Mesendoderm (in vitro differentiated cells): Measurements from ENCODE around the gene ADCY3.

Source experiments
- DNase-seq: peaks from one replicate; pipeline ENCODE4 v3.0.0; 2013
- H2AK5ac ChIP-seq: 2 replicates; pipeline ENCODE4 v1.6.1; 2013; ENCODE audit warnings: low read length, inconsistent platforms
- H2BK120ac ChIP-seq: 2 replicates; pipeline ENCODE4 v1.6.1; 2013; ENCODE audit warnings: low read depth, mild to moderate bottlenecking, low read length, moderate library complexity, mixed read lengths
- H2BK15ac ChIP-seq: replicated peaks from 2 replicates; pipeline ENCODE4 v1.6.1; 2013; ENCODE audit warnings: low read depth, mild to moderate bottlenecking, moderate library complexity
- H2BK5ac ChIP-seq: 2 replicates; pipeline ENCODE4 v1.6.1; 2013; ENCODE audit warnings: low read length, inconsistent platforms
- H3K18ac ChIP-seq: 2 replicates; pipeline ENCODE4 v1.6.1; 2013; ENCODE audit warnings: mild to moderate bottlenecking, low read length, mixed read lengths
- H3K23ac ChIP-seq: one replicate; pipeline ENCODE4 v1.6.1; 2013; ENCODE audit warnings: low read length
- H3K27ac ChIP-seq: 2 replicates; pipeline ENCODE4 v1.5.1; 2013; ENCODE audit warnings: low read depth, mild to moderate bottlenecking, inconsistent platforms, low read length, moderate library complexity
- H3K27me3 ChIP-seq: 2 replicates; pipeline ENCODE4 v1.6.1; 2013; ENCODE audit warnings: low read length, control low read depth, mild to moderate bottlenecking, inconsistent platforms; ENCODE audit not compliant: insufficient read depth, poor library complexity
- H3K36me3 ChIP-seq: 2 replicates; pipeline ENCODE4 v1.6.1; 2013; ENCODE audit warnings: low read length, inconsistent platforms; ENCODE audit not compliant: control insufficient read depth, insufficient read depth
- H3K4ac ChIP-seq: one replicate; pipeline ENCODE4 v1.6.1; 2013; ENCODE audit warnings: low read depth, mild to moderate bottlenecking, low read length, moderate library complexity
- H3K4me1 ChIP-seq: 2 replicates; pipeline ENCODE4 v1.6.1; 2013; ENCODE audit warnings: low read depth, low read length, inconsistent platforms; ENCODE audit not compliant: control insufficient read depth
- H3K4me2 ChIP-seq: 2 replicates; pipeline ENCODE4 v1.6.1; 2013; ENCODE audit warnings: low read length
- H3K4me3 ChIP-seq: 2 replicates; pipeline ENCODE4 v1.5.1; 2013; ENCODE audit warnings: mild to moderate bottlenecking, low read length
- H3K56ac ChIP-seq: one replicate; pipeline ENCODE4 v1.6.1; 2013; ENCODE audit warnings: low read length
- H3K79me1 ChIP-seq: 2 replicates; pipeline ENCODE4 v1.6.1; 2013; ENCODE audit warnings: low read length, inconsistent platforms
- H3K79me2 ChIP-seq: 2 replicates; pipeline ENCODE4 v1.6.1; 2013; ENCODE audit warnings: mild to moderate bottlenecking, low read length; ENCODE audit not compliant: control insufficient read depth, insufficient read depth
- H3K9ac ChIP-seq: 2 replicates; pipeline ENCODE4 v1.6.1; 2013; ENCODE audit warnings: low read length, inconsistent platforms
- H4K5ac ChIP-seq: one replicate; pipeline ENCODE4 v1.6.1; 2013; ENCODE audit warnings: low read length
- H4K8ac ChIP-seq: one replicate; pipeline ENCODE4 v1.6.1; 2013; ENCODE audit warnings: low read depth, mild to moderate bottlenecking, control low read depth, low read length, moderate library complexity
- WGBS: extraction: QIAGEN DNeasy Blood & Tissue Kit; methylation state at CpG from one replicate; pipeline ENCODE4 v1.1.7; 2013; ENCODE audit warnings: low lambda C conversion rate, missing lambda C conversion rate; ENCODE audit not compliant: insufficient coverage; ENCODE audit errors: extremely low coverage; 5-methylcytosine and 5-hydroxymethylcytosine counted together

The ADCY3 gene

GRCh38 chr2:24832073-24832461 is 88.0 kb downstream of the ADCY3 start:
- H3K56ac ChIP-seq: no peak overlapping the region
- no peak overlapping the region for H3K4ac ChIP-seq
- no peaks in the 10 kb centered on the region for H3K36me3 ChIP-seq
- no peaks in the 10 kb centered on the region for H3K79me1 ChIP-seq
- no peaks in the 10 kb centered on the region for H3K27me3 ChIP-seq
- no peak overlapping the region for H3K18ac ChIP-seq
- no peak overlapping the region for H3K4me3 ChIP-seq
- no peaks in the 10 kb centered on the region for H3K79me2 ChIP-seq
- H2AK5ac ChIP-seq: no peak overlapping the region
- H2BK5ac ChIP-seq: no peak overlapping the region
- H3K4me2 ChIP-seq: no peak overlapping the region
- no peak overlapping the region for H3K9ac ChIP-seq
- WGBS: no CpG with 5 or more reads among the region's 14 CpGs
- H3K4me1 ChIP-seq: no peaks in the 10 kb centered on the region
- H3K27ac ChIP-seq: no peak overlapping the region
- DNase-seq: no peak
- no peak overlapping the region for H3K23ac ChIP-seq
- no peak overlapping the region for H2BK15ac ChIP-seq
- H4K8ac ChIP-seq: no peak overlapping the region
- no peak overlapping the region for H4K5ac ChIP-seq
- no peak overlapping the region for H2BK120ac ChIP-seq

- Histone ChIP-seq H4K5ac (no peak overlapping the region), H3K9ac (no peak overlapping the region), H2AK5ac (no peak overlapping the region), H3K36me3 (no peaks in the 10 kb centered on the region), H3K56ac (no peak overlapping the region), H3K79me2 (no peaks in the 10 kb centered on the region), H3K4ac (no peak overlapping the region), H3K27ac (no peak overlapping the region), H3K4me2 (no peak overlapping the region), H2BK5ac (no peak overlapping the region), H4K8ac (no peak overlapping the region), H3K79me1 (no peaks in the 10 kb centered on the region), H3K23ac (no peak overlapping the region), H3K4me3 (no peak overlapping the region), H2BK120ac (no peak overlapping the region), H3K4me1 (no peaks in the 10 kb centered on the region), H3K18ac (no peak overlapping the region), H2BK15ac (no peak overlapping the region), H3K27me3 (no peaks in the 10 kb centered on the region)
- WGBS: no CpG with 5 or more reads among the region's 18 CpGs
- DNase-seq: no peak
Observed at GRCh38 chr2:24831221-24832072, 88.6 kb downstream of the ADCY3 start.

GRCh38 chr2:24830786-24831185 is 89.3 kb downstream of the ADCY3 start:
- Histone ChIP-seq H3K79me1 (no peaks in the 10 kb centered on the region), H3K79me2 (no peaks in the 10 kb centered on the region), H3K4me3 (no peak overlapping the region), H3K18ac (no peak overlapping the region), H3K4me1 (no peaks in the 10 kb centered on the region), H4K5ac (no peak overlapping the region), H3K36me3 (no peaks in the 10 kb centered on the region), H2BK120ac (no peak overlapping the region), H2BK15ac (no peak overlapping the region), H3K4ac (no peak overlapping the region), H4K8ac (no peak overlapping the region), H3K4me2 (no peak overlapping the region), H2AK5ac (no peak overlapping the region), H2BK5ac (no peak overlapping the region), H3K56ac (no peak overlapping the region), H3K9ac (no peak overlapping the region), H3K27ac (no peak overlapping the region), H3K27me3 (no peaks in the 10 kb centered on the region), H3K23ac (no peak overlapping the region)
- DNase-seq: no peak
- WGBS: no CpG with 5 or more reads among the region's 12 CpGs

GRCh38 chr2:24830351-24830750 is 89.7 kb downstream of the ADCY3 start:
- peak; percentile 75 for DNase-seq
- no peak overlapping the region for H3K56ac ChIP-seq
- no peaks in the 10 kb centered on the region for H3K27me3 ChIP-seq
- no peaks in the 10 kb centered on the region for H3K4me1 ChIP-seq
- H2BK5ac ChIP-seq: no peak overlapping the region
- H3K79me1 ChIP-seq: no peaks in the 10 kb centered on the region
- no CpG with 5 or more reads among the region's 5 CpGs for WGBS
- no peak overlapping the region for H2BK120ac ChIP-seq
- H2AK5ac ChIP-seq: no peak overlapping the region
- H3K27ac ChIP-seq: no peak overlapping the region
- no peak overlapping the region for H3K9ac ChIP-seq
- H3K36me3 ChIP-seq: no peaks in the 10 kb centered on the region
- no peak overlapping the region for H3K18ac ChIP-seq
- H3K4ac ChIP-seq: no peak overlapping the region
- no peak overlapping the region for H4K8ac ChIP-seq
- no peak overlapping the region for H3K23ac ChIP-seq
- H2BK15ac ChIP-seq: no peak overlapping the region
- no peak overlapping the region for H3K4me3 ChIP-seq
- H3K4me2 ChIP-seq: no peak overlapping the region
- H4K5ac ChIP-seq: no peak overlapping the region
- no peaks in the 10 kb centered on the region for H3K79me2 ChIP-seq

GRCh38 chr2:24828238-24828996 is 91.6 kb downstream of the ADCY3 start:
- Histone ChIP-seq H4K8ac (no peak overlapping the region), H3K79me2 (no peaks in the 10 kb centered on the region), H3K79me1 (no peaks in the 10 kb centered on the region), H2AK5ac (no peak overlapping the region), H3K9ac (no peak overlapping the region), H3K4ac (no peak overlapping the region), H3K23ac (no peak overlapping the region), H2BK120ac (no peak overlapping the region), H2BK5ac (no peak overlapping the region), H3K4me2 (no peak overlapping the region), H3K4me1 (no peaks in the 10 kb centered on the region), H3K56ac (no peak overlapping the region), H3K27ac (no peak overlapping the region), H4K5ac (no peak overlapping the region), H3K27me3 (no peaks in the 10 kb centered on the region), H3K36me3 (peaks cover 4% of the 10 kb centered on the region), H2BK15ac (no peak overlapping the region), H3K4me3 (no peak overlapping the region), H3K18ac (no peak overlapping the region)
- WGBS: no CpG with 5 or more reads among the region's 17 CpGs
- DNase-seq: no peak
